Thyroid gland (tissue), 4 donors: ENCODE measurements around the gene TMEM183A. TPM values are rescaled to one million over a fixed set of nuclear protein-coding genes. Genes with fewer than 3 reads are reported as not detected.

Experiments used
- total RNA-seq, 4 donors: library from RNA; depleted of rRNA; stranded (reverse); fragments of >200 nt; gene quantifications; one replicate each; pipeline ENCODE4 v1.2.3, GENCODE V29; 2016

TMEM183A gene
- total RNA-seq, 4 donors from 2014 or later: 71.0 to 93.9 (median 84.2) TPM

Other genes starting within 250 kb of the TMEM183A start
- gene KDM5B, start 199.0 kb upstream of the TMEM183A start, total RNA-seq: 10 to 100 TPM; 53.1 to 78.5 (median 61.2) TPM
- not detected for gene PCAT6, start 196.4 kb upstream of the TMEM183A start, total RNA-seq
- gene RABIF, start 118.2 kb upstream of the TMEM183A start, total RNA-seq: 10 to 100 TPM in 1 of 4 donors, 1 to 10 TPM in 3; 6.1 to 10.7 (median 7.8) TPM
- 10 to 100 TPM; 25.1 to 34.0 (median 29.1) TPM for gene KLHL12, start 80.1 kb upstream of the TMEM183A start, total RNA-seq
- gene ADIPOR1, start 49.1 kb upstream of the TMEM183A start, total RNA-seq: 100 to 1,000 TPM in 1 of 4 donors, 10 to 100 TPM in 3; 76.3 to 108 (median 81.2) TPM
- 10 to 100 TPM; 48.0 to 94.8 (median 64.6) TPM for gene CYB5R1, start 40.1 kb upstream of the TMEM183A start, total RNA-seq
- 1 to 10 TPM in 3 of 4 donors, under 1 TPM in 1; 0.54 to 3.0 (median 2.1) TPM for gene PPFIA4, start 19.1 kb downstream of the TMEM183A start, total RNA-seq
- gene MYOG, start 78.6 kb downstream of the TMEM183A start, total RNA-seq: not detected
- 10 to 100 TPM in 2 of 4 donors, 1 to 10 TPM in 1, under 1 TPM in 1; 0.94 to 25.6 (median 6.8) TPM for gene ADORA1, start 120.4 kb downstream of the TMEM183A start, total RNA-seq
- gene MYBPH, start 168.5 kb downstream of the TMEM183A start, total RNA-seq: under 1 TPM in 2 of 4 donors, not detected in 2; 0.11 to 0.75 TPM
- 10 to 100 TPM in 1 of 4 donors, 1 to 10 TPM in 3; 1.2 to 42.9 (median 4.4) TPM for gene CHI3L1, start 179.3 kb downstream of the TMEM183A start, total RNA-seq
- 1 to 10 TPM in 2 of 4 donors, under 1 TPM in 1, not detected in 1; 0.45 to 9.0 (median 1.2) TPM for gene CHIT1, start 222.3 kb downstream of the TMEM183A start, total RNA-seq